Spleen (tissue), 7 donors: Measurements from ENCODE around the gene GARIN5B.

Source experiments
- CTCF ChIP-seq, 11 experiments: fragments of 200-600 bp in 7 of 11; fragments of 450-650 bp in 4 of 11; sonication (generic) in 4 of 11; IDR thresholded peaks in 8 of 11; conservative IDR thresholded peaks in 3 of 11; 1 replicate in 7 of 11; 2 replicates in 4 of 11; pipeline versions ENCODE4 v1.4.0 to v1.8.0; 2016 to 2021; ENCODE audit warnings: antibody characterized with exemption in 11 of 11, inconsistent platforms in 4 of 11, mild to moderate bottlenecking in 1 of 11
- POLR2A ChIP-seq, 3 donors: fragments of 450-650 bp; IDR thresholded peaks; one replicate each; pipeline ENCODE4 v1.5.1; 2017; ENCODE audit warnings: antibody characterized with exemption in 3 of 3, mild to moderate bottlenecking in 1 of 3
- POLR2AphosphoS5 ChIP-seq, 3 donors: sonication (generic); formaldehyde crosslinking; IDR thresholded peaks; one replicate each; pipeline ENCODE4 v1.5.1; 2017; ENCODE audit warnings: antibody characterized with exemption in 3 of 3
- donor health status: DM: no; HTN: no; CAD: no; lungs with moderate emphysema.
- donor health status: DM: no; HTN: no; CAD: no.
- donor health status: DM: no; HTN: no; CAD: no.

GRCh38 chr19:55319785-55320184, 43.3 kb downstream of the GARIN5B start:
- TF ChIP-seq CTCF (IDR thresholded peaks at IDR 0.05 in 8 of 11, conservative IDR thresholded peaks at IDR 0.05 in 3 of 11) (no peak), POLR2AphosphoS5 (IDR thresholded peaks at IDR 0.05) (no peak), POLR2A (IDR thresholded peaks at IDR 0.05) (no peak)
